22Rv1 (cell line): Measurements from ENCODE around the gene COX6B1.

Source experiments
- H3K27ac ChIP-seq: fragments of 450-650 bp; 2 replicates; pipeline ENCODE4 v1.5.1; 2017
- ZFX ChIP-seq: fragments of 450-650 bp; IDR thresholded peaks from 2 replicates; pipeline ENCODE4 v1.6.1; 2017; ENCODE audit warnings: antibody characterized with exemption, borderline replicate concordance
- TF ChIP-seq, protein P1 (sequence below): fragments of 450-650 bp; IDR thresholded peaks from 2 replicates; pipeline ENCODE4 v1.5.1; 2017; ENCODE audit warnings: mild to moderate bottlenecking

Gene COX6B1

DNA sequence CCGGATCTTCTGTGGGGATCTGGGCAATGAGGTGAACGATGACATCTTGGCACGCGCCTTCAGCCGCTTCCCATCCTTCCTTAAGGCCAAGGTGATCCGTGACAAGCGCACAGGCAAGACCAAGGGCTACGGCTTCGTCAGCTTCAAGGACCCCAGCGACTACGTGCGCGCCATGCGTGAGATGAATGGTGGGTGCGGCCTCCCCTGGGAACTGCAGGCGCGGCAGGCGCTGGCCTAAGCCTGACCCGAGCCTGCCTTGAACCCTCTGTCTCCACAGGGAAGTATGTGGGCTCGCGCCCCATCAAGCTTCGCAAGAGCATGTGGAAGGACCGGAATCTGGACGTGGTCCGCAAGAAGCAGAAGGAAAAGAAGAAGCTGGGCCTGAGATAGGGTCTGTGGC is 11.0 kb upstream of the COX6B1 start:
- H3K27ac ChIP-seq = no peak overlapping the region
- TF ChIP-seq, protein P1, sequence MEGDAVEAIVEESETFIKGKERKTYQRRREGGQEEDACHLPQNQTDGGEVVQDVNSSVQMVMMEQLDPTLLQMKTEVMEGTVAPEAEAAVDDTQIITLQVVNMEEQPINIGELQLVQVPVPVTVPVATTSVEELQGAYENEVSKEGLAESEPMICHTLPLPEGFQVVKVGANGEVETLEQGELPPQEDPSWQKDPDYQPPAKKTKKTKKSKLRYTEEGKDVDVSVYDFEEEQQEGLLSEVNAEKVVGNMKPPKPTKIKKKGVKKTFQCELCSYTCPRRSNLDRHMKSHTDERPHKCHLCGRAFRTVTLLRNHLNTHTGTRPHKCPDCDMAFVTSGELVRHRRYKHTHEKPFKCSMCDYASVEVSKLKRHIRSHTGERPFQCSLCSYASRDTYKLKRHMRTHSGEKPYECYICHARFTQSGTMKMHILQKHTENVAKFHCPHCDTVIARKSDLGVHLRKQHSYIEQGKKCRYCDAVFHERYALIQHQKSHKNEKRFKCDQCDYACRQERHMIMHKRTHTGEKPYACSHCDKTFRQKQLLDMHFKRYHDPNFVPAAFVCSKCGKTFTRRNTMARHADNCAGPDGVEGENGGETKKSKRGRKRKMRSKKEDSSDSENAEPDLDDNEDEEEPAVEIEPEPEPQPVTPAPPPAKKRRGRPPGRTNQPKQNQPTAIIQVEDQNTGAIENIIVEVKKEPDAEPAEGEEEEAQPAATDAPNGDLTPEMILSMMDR = no peak
- no peak for TF ChIP-seq ZFX

DNA sequence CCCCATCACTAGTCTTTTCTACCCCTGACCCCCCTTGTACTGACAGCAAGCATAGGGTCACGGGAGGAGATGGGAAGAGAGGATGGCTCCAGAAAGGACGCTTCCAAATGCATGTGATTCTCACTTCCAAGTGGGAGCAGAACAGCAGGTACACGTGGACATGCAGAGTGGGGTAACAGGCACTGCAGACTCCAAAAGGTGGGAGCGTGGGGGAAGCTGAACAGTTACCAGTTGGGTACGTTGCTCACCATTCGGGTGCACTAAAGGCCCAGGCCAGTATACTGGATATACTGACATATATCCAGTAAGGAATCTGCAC is 8.8 kb upstream of the COX6B1 start:
- H3K27ac ChIP-seq = no peak overlapping the region
- TF ChIP-seq, protein P1 = no peak
- TF ChIP-seq ZFX = no peak

DNA sequence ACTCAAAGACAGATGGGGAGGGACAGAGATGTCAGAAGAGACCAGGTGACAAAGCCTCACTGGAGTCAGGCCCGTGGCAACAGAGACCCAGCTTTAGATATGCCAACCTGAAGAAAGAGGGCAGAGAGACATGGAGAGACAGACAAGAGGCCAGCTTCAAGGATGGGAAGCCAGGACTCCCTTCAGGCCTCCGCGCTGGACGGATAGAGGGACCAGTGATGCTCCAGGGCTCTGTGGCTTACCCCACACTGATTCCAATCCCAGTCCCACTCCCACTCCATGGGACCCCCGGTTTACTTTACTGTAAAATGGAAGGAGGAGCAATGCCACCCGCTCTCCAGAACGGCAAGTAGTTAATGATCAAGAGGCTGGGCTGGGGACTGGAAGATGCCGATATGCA is 8.3 kb upstream of the COX6B1 start:
- no peak overlapping the region for H3K27ac ChIP-seq
- TF ChIP-seq, protein P1 = no peak
- no peak for TF ChIP-seq ZFX

DNA sequence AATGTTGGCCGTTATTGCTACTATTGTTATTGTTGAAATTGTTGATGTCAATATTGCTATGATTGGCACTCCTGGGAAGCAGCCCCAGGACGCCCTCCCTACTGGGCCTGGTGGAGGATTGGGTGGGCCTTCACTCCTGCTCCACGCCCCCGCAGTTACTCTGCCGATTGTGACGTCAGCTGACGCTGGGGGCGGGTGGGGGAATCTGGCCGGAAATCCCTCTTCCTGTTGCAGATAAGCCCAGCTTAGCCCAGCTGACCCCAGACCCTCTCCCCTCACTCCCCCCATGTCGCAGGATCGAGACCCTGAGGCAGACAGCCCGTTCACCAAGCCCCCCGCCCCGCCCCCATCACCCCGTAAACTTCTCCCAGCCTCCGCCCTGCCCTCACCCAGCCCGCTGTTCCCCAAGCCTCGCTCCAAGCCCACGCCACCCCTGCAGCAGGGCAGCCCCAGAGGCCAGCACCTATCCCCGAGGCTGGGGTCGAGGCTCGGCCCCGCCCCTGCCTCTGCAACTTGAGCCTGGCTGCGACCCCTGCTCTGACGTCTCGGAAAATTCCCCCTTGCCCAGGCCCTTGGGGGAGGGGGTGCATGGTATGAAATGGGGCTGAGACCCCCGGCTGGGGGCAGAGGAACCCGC is 6.5 kb upstream of the COX6B1 start, which contains the start of gene ETV2:
Gene ETV2, plus strand, starts transcription at position 231 of the 637 bp plus-strand sequence. CDS start 716 bp downstream, outside the sequence.
- no peak within 1 kb of the TSS for H3K27ac ChIP-seq
- no peak for TF ChIP-seq ZFX
- TF ChIP-seq, protein P1 = no peak

DNA sequence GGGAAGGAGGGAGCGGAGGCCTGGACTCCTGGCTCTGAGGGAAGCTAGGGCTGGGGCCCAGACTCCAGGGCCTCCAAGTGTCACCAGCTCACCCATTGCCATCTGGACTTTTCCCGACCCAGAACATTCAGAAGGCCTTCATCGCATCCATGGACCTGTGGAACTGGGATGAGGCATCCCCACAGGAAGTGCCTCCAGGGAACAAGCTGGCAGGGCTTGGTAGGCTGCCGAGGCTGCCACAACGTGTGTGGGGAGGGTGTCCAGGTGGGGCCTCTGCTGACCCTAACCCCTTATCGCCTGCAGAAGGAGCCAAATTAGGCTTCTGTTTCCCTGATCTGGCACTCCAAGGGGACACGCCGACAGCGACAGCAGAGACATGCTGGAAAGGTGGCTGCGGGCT is 5.8 kb upstream of the COX6B1 start:
- TF ChIP-seq, protein P1 = no peak
- no peak for TF ChIP-seq ZFX
- no peak overlapping the region for H3K27ac ChIP-seq

DNA sequence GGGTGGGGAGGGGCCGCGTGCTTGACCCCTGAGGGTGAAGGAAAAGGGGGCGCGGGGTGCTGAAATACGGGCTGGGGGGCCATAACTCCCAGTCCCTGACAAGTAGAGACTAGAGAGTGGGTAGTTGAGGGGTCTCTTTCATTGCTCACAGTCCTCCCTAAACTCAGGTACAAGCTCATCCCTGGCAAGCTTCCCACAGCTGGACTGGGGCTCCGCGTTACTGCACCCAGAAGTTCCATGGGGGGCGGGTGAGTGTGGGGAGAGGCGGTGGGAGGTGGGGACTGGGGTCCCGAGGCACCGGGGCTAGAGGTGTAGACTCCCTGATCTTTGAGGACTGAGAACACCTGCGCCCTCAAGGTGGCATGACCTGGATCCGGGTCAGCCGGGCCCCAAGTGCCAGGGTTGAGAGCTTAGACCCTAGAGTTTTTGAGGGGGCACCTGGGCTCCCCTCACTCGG is 5.3 kb upstream of the COX6B1 start:
- H3K27ac ChIP-seq = peak overlapping the region; percentile 91
- TF ChIP-seq ZFX = no peak
- TF ChIP-seq, protein P1 = no peak

DNA sequence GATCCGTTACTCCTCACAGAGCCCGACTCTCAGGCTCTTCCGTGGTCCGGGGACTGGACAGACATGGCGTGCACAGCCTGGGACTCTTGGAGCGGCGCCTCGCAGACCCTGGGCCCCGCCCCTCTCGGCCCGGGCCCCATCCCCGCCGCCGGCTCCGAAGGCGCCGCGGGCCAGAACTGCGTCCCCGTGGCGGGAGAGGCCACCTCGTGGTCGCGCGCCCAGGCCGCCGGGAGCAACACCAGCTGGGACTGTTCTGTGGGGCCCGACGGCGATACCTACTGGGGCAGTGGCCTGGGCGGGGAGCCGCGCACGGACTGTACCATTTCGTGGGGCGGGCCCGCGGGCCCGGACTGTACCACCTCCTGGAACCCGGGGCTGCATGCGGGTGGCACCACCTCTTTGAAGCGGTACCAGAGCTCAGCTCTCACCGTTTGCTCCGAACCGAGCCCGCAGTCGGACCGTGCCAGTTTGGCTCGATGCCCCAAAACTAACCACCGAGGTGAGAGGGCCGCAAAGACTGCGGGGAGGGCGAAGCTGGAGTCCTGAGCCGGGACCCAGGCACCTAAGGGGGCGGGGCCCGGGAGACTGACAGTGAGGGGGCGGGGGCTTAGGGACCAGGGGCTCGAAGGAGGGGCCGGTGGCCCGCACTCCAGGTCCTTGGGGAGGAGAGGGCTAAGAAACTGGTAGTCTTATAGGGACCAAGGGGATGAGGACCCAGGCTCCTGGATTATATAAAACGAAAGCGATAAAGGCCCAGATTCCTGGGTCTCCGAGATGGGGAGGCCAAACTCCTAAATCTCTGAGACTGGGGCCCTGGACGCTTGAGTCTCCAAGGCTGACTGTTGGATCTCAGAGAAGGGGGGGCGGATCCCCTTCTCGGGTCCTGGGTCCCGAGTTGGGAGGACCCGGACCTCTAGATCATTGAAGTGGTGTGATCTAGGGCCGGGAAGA is 4.6 kb upstream of the COX6B1 start:
- peak overlapping the region; percentile 91 for H3K27ac ChIP-seq
- TF ChIP-seq ZFX = no peak
- TF ChIP-seq, protein P1 = peak; percentile 12; the same call in 1 of the 2 replicates
